ENCODE measurements around the gene HSPA12A. TPM values are rescaled to one million over a fixed set of nuclear protein-coding genes. Genes with fewer than 3 reads are reported as not detected.

The HSPA12A gene
- total and polyA plus RNA-seq, 4 donors, result 2.0 to 9.8 (median 5.0) TPM

GRCh38 chr10:116766837-116767634 lies 24.7 kb upstream of the HSPA12A start:
- Histone ChIP-seq H3K27ac (ENCODE audit: low read depth in 1 of 2, low read length in 1 of 2) (no peak overlapping the region), H3K9ac (ENCODE audit: insufficient read depth in 1 of 2, low read length in 2 of 2) (no peak overlapping the region)
- DNase-seq, result no peak

DNA sequence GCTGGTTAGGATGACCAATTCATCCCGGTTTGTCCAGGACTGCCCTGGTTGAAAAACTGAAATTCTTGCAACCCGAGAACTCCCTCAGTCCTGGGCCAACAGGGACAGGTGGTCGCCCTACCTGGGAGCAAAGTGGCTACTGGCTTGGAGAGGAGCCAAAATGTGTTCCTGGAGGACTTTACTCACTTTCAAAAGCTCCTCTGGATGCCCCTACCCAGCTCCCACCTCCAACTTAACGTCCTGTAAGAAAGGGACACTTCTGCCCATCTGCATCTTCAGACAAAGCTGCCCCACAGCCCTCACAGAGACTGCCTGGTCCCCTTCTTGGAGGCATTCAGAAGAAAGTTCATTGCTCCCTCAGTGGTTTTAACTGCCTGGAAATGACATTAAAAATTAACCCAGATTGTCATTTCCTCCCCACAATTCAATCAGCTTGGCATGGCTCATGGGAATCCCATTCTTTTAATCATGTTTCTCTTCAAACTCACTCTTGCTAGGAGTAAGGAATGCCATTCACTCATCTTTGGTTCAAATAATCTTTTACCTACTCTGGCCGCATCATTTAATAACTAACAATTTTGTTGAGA lies 24.0 kb upstream of the HSPA12A start:
- H3K27me3 ChIP-seq (ENCODE audit: control insufficient read depth in 3 of 3, insufficient read depth in 3 of 3, low read length in 2 of 3), result no peaks in the 10 kb centered on the region
- DNase-seq (no peak), ATAC-seq (ENCODE audit: insufficient read depth, low FRiP score) (no peak)
- no peak overlapping the region for H3K4me3 ChIP-seq
- H3K4me1 ChIP-seq (ENCODE audit: control insufficient read depth in 5 of 5, insufficient read depth in 5 of 5, low read length in 5 of 5), result peaks cover 0 to 9% (median 0%) of the 10 kb centered on the region in 5 donors
- WGBS, 2 donors, result 68 to 86% methylated on average over 5 of the region's 5 CpGs
- H3K9me3 ChIP-seq (ENCODE audit: control insufficient read depth in 4 of 4, insufficient read depth in 3 of 4, low read length in 3 of 4), result peaks cover 0 to 8% (median 0%) of the 10 kb centered on the region in 4 donors
- no peak overlapping the region for H3K9ac ChIP-seq (ENCODE audit: insufficient read depth in 1 of 2, low read length in 2 of 2)
- no peak for TF ChIP-seq CTCF (IDR thresholded peaks at IDR 0.05; ENCODE audit: control extremely low read depth, extremely low read depth)
- H3K27ac ChIP-seq (ENCODE audit: low read depth in 1 of 2, low read length in 1 of 2), result no peak overlapping the region
- no peaks in the 10 kb centered on the region for H3K36me3 ChIP-seq (ENCODE audit: control insufficient read depth in 4 of 4, insufficient read depth in 4 of 4, low read length in 4 of 4)

More at GRCh38 chr10:116766837-116767634, 24.7 kb upstream of the HSPA12A start:
- Histone ChIP-seq H3K4me1 (ENCODE audit: control insufficient read depth in 5 of 5, insufficient read depth in 5 of 5, low read length in 5 of 5) (peaks cover 0 to 12% (median 0%) of the 10 kb centered on the region in 5 donors), H3K9me3 (ENCODE audit: control insufficient read depth in 4 of 4, insufficient read depth in 3 of 4, low read length in 3 of 4) (peaks cover 0 to 8% (median 0%) of the 10 kb centered on the region in 4 donors), H3K36me3 (ENCODE audit: control insufficient read depth in 4 of 4, insufficient read depth in 4 of 4, low read length in 4 of 4) (no peaks in the 10 kb centered on the region), H3K27me3 (ENCODE audit: control insufficient read depth in 3 of 3, insufficient read depth in 3 of 3, low read length in 2 of 3) (no peaks in the 10 kb centered on the region), H3K4me3 (no peak overlapping the region)
- ATAC-seq (ENCODE audit: insufficient read depth, low FRiP score), result no peak
- TF ChIP-seq CTCF (IDR thresholded peaks at IDR 0.05; ENCODE audit: control extremely low read depth, extremely low read depth), result no peak
- 28 to 36% methylated on average over 13 of the region's 13 CpGs for WGBS, 2 donors

- Histone ChIP-seq H3K27me3 (ENCODE audit: control insufficient read depth in 3 of 3, insufficient read depth in 3 of 3, low read length in 2 of 3) (no peaks in the 10 kb centered on the region), H3K4me3 (no peak overlapping the region), H3K9me3 (ENCODE audit: control insufficient read depth in 4 of 4, insufficient read depth in 3 of 4, low read length in 3 of 4) (peaks cover 0 to 8% (median 0%) of the 10 kb centered on the region in 4 donors), H3K36me3 (ENCODE audit: control insufficient read depth in 4 of 4, insufficient read depth in 4 of 4, low read length in 4 of 4) (no peaks in the 10 kb centered on the region), H3K9ac (ENCODE audit: insufficient read depth in 1 of 2, low read length in 2 of 2) (no peak overlapping the region), H3K4me1 (ENCODE audit: control insufficient read depth in 5 of 5, insufficient read depth in 5 of 5, low read length in 5 of 5) (peaks cover 0 to 7% (median 0%) of the 10 kb centered on the region in 5 donors), H3K27ac (ENCODE audit: low read depth in 1 of 2, low read length in 1 of 2) (no peak overlapping the region)
- DNase-seq (no peak), ATAC-seq (ENCODE audit: insufficient read depth, low FRiP score) (no peak)
- 69 to 77% methylated on average over 10 of the region's 10 CpGs for WGBS, 2 donors
- no peak for TF ChIP-seq CTCF (IDR thresholded peaks at IDR 0.05; ENCODE audit: control extremely low read depth, extremely low read depth)
Observed at GRCh38 chr10:116765648-116766081, 23.3 kb upstream of the HSPA12A start.
